NCI-H1092 treated with DMSO at 0.1 percent for 48 hours (cell line): ENCODE measurements around the gene NKPD1.

ENCODE experiments used
- DNase-seq: peaks from one replicate; lab custom pipeline; 2025; lab: John Stamatoyannopoulos, UW

Gene NKPD1, protein sequence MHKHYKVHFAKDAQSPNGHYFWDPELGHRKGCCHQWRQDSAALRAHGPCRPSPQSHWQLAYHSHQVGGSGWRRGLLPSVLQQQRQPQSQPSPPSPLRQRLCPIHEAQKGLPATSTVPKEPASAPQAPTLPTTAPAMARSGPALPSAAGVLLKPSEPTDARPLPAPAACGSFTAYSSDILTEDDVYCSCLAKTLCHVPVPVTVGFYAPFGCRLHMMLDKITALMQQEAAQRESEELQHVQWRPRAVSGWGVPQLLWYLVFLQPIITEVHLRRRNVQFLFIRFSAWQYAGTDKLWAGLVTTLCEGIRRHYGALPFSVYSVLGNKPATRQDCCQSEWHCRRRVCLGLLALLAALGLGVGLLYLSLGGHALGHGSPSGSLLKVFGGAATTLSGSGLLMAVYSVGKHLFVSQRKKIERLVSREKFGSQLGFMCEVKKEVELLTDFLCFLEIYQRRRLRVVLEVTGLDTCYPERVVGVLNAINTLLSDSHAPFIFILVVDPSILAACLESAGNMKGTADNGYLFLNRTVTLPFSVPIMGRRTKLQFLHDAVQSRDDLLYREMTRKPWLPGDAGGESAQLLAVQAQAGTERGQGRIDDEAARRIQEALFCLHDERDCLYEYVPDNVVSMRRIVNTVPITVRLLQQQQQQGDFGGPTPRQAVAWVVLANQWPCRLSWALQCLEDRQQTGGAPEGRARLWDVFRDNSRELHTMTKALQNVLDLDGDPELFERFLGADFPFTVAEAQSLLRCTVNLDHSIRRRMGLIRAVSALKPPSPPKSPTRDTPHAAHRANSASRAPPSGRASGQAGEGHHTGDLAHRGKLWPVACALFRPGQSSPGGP

GRCh38 chr19:45160870-45161737 is at the start of gene NKPD1:
NKPD1 (minus strand) TSS chr19:45160982; CDS start chr19:45160150, 832 bp downstream.
- DNase-seq, result no peak

GRCh38 chr19:45206328-45206727 is 45.5 kb upstream of the NKPD1 start:
- no peak for DNase-seq

DNA sequence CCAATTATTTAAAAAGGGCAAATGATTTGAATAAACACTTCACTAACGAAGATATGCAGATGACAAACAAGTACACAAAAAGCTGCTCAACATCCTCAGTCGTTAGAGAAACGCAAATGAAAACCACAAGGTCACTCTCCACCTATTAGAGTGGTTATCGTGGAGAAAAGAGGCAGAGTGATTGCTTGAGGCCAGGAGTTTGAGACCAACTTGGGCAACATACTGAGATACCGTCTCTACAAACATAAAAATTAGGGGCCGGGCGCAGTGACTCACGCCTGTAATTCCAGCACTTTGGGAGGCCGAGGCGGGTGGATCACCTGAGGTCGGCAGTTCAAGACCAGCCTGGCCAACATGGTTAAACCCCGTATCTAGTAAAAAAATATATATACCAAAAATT is 45.0 kb upstream of the NKPD1 start:
- DNase-seq, result no peak

GRCh38 chr19:45202637-45203036 is 41.9 kb upstream of the NKPD1 start:
- DNase-seq, result no peak

- no peak for DNase-seq
Observed at GRCh38 chr19:45200568-45200967, 39.8 kb upstream of the NKPD1 start.

DNA sequence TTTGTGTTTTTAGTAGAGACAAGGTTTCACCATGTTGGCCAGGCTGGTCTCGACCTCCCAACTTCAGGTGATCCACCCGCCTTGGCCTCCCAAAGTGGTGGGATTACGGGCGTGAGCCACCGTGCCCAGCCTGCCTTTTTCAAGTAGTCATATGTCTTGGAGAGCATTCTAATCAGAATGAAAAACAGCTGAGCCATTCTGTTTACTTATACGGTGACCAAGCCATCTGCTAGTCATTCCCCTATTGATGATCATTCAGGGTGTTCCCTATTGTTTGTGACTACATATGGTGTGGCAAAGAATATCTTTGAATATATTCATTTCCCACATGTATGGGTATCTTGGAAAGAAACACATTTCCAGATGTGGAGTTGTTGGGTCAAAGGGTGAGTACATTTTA is 35.0 kb upstream of the NKPD1 start:
- DNase-seq, result no peak

DNA sequence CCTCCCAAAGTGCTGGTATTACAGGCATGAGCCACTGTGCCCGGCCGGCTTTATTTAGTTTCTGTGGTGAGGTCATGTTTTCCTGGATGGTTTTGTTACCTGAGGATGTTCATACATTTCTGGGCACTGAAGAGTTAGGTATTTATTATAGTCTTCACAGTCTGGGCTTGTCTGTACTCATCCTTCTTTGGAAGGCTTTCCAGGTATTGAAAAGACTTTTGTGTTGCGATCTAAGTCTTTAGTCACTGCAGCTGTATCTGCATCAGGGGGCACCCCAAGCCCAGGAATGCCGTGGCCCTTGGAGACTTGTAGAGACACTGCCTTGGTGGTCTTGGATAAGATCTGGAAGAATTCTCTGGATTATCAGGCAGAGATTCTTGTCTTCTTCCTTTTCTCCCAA is 30.6 kb upstream of the NKPD1 start:
- no peak for DNase-seq

- no peak for DNase-seq
Observed at GRCh38 chr19:45189971-45190370, 29.2 kb upstream of the NKPD1 start.

GRCh38 chr19:45187421-45188100 is 26.8 kb upstream of the NKPD1 start:
- DNase-seq, result peak; percentile 18

GRCh38 chr19:45186509-45187334 is 25.9 kb upstream of the NKPD1 start:
- DNase-seq, result no peak

GRCh38 chr19:45184115-45184514 is 23.3 kb upstream of the NKPD1 start:
- no peak for DNase-seq

DNA sequence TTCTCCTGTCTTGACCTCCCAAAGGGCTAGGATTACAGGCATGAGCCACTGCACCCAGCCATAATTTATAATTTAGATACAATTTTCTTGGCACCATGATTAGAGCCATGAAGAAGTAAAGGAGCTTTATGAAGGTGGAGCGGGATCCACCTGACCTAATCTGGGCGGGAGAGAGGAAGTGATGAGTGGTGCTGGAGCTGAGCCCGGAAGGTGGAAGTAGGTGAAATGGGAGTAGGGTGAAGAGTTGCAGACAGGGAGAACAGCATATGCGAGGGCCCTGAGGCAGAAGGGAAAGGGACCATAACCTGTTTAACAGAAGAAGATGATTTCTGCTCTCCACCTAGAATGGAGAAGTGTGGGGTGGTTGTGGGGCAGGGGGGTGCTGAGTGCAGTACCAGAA is 22.0 kb upstream of the NKPD1 start:
- no peak for DNase-seq

- DNase-seq, result no peak
Observed at GRCh38 chr19:45180936-45181335, 20.2 kb upstream of the NKPD1 start.

- DNase-seq, result no peak
Observed at GRCh38 chr19:45179892-45180370, 19.1 kb upstream of the NKPD1 start.

GRCh38 chr19:45179072-45179891 is 18.5 kb upstream of the NKPD1 start:
- no peak for DNase-seq

GRCh38 chr19:45178262-45179071 is 17.7 kb upstream of the NKPD1 start, which contains the start of gene BLOC1S3:
BLOC1S3 (plus strand) TSS chr19:45178784; CDS start chr19:45179297, 513 bp downstream.
- peak; percentile 99 for DNase-seq

DNA sequence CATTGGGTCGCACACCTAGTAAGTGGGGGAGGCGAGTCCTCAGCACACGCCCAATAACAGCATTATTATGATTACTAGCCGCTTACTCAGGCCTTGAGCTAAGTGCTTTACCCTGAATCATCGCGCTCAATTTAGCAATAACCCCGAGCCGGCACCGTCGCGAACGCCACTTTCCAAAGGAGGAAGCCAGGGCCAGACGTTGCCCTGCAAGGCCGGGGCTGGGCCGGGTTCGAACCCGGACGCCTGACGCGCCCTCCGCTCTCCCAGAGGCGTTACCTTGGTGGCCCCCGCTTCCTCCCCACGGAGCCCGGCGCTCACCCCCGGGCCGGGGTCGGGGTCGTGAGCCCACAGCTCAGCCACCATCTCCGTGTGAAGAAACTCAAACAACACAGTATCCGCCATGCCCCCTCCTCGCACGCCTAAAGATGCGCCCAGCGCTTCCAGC is 17.1 kb upstream of the NKPD1 start, which contains the start of gene TRAPPC6A:
TRAPPC6A (minus strand) TSS at position 421 of the 445 bp plus-strand sequence; CDS start at position 402, 19 bp downstream.
- DNase-seq, result no peak
